Activated CD4-positive, alpha-beta T cell treated with anti-CD3 and anti-CD28 coated beads, Interleukin-10, Interleukin-2, amounts not matched to agents 100 ng/mL and 50 ng/mL, durations not matched to agents 16 hours and 8 hours (primary cell): ENCODE results near the gene FBXW7.

ENCODE experiments used
- DNase-seq: peaks from one replicate; pipeline ENCODE4 v3.0.0-alpha.2; 2020

The FBXW7 gene

DNA sequence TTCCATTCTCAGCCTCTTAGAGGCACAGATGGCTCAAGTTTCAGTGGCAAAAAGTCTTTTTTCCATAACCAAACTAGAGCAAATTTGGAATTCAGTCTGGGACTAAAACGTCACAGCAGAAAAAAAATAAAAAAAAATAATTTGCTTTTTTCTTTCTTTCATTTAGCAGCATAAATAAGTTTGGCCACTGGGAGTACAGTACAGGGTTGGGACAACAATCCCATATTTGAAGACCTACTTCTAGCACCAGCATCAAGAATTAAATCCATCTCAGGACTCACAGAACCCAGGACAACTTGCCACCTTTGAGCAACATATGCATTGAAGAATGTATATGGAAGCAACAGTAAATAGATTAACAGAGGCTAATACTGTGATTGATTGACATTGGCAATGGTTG lies 214.0 kb downstream of the FBXW7 start:
- no peak for DNase-seq

DNA sequence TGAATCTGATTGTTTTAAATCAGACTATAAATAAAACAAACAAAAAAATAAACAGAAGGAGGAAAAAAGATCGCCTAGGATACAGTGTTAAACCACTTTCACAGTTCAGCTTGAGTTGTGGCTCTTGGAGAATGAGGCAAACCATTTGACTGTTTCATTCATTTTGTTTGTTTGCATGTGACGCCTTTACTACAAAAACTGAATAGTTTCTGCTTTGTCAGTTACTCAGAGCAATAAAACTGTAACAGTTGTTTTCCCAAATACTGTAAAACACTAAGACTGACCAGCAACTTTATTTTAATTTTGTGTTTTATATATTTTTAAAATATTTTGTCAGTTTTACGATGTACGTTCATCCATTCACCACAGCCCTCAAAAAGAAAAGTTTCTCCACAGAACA lies 214.5 kb downstream of the FBXW7 start:
- DNase-seq: no peak

DNA sequence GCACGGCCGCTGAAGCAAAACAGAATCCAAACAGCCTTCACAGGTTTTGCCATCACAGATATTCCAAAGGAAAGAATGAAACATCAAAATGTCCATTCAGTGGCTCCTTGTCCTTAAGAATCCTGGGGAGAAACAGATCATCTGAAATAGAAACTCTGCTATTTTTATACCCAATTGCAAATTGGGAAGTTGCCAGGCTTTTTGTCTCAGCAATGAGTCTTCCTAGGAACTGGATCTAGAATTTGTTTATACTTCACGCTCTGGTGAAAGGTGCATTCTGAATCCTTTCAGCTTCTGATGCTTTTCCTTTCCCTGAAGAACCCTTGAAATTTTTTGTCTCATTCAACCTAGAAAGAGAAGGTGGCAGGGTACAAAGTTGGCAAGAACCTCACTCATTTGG lies 218.9 kb downstream of the FBXW7 start:
- no peak for DNase-seq

DNA sequence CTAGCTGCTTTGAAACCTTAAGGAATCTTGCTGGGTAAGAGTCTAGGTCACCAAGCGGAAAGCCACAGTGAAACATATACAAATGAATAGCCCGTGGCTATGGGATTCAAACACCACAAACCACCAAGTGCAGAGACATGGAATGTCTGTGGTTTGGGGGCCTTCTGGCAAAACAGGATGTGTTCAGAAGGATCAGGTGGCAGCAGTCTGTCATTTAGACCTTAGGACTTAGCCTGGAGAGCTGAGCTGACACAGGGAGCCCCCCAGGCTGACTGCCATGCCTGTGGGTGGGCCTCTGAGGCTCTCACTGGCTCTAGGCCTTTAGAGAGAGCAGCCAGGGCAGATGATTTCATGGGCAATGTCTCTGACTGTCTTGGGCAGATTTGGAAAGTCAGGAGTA lies 225.6 kb downstream of the FBXW7 start:
- no peak for DNase-seq

DNA sequence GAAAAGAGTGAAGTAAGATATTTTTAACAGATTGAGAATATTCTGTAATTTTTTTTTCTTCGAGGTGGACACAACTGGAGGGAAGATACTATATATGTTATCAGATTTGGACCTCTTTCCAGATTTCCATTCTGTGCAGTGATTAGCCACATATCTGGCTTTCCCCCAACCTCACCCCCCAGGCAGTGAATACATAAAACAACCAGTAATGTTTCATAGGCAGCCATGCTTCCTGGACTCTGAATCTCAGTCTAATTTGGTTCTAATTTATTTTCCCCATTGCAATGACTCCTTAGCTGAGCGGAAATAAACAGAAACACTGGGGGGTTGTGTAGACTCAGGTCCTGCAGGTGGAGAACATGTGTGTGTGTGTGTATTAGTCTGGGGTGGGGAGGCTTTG lies 226.5 kb downstream of the FBXW7 start:
- no peak for DNase-seq

DNA sequence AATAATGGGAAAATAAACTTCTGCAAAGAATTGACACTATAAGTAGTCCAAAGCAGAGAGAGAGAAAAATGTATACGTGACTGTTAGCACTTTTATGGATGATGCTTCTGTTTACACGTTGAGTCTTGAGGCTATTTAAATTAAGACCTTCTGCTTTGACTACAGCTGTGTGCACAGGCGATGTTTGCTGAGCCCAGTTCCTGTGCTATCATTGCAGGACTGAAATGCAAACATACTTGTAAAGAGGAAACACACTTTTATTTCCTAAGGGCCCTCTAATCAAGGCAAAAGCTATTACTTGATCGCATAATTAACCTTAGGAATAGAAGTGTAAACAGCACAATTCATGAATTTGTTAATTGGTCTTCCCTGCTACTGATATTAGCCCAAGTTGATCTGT lies 226.9 kb downstream of the FBXW7 start:
- no peak for DNase-seq

DNA sequence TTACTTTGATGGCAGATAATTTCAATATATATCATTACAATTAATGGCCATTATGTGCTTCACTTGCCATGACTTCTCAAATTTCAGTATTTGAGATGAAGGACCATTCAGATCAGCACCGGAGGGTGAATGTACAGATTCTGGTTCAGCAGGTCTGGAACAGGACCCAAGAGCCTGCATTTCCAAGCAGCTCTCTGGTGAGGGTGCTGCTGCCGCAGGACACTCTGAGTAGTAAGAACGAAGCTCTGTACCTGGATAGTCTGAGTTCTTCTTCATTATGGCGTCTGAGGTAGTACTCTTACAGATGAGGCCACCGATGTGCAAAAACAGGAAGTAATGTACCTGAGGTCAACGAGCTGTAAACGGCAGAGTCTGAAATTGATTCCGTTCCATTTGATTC lies 228.2 kb downstream of the FBXW7 start:
- DNase-seq: no peak

DNA sequence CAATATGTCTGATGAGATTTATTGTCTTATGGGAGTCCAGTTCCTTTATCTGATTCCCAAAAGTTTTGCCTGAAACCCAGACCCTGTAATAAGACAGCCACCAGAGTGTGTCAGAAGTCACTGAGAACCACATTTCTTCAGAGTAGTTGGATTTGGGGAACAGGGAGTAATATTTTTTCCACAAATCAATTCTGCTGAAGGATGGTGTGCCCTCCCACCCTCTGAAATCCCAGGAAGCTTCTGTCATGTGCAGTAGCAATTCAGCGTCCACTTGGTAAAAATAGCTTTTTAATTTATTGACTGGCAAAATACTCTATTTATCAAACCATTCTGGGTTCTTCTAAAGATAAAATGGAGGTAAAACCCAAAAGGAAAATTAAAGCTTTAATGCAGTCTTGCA lies 229.4 kb downstream of the FBXW7 start:
- no peak for DNase-seq

DNA sequence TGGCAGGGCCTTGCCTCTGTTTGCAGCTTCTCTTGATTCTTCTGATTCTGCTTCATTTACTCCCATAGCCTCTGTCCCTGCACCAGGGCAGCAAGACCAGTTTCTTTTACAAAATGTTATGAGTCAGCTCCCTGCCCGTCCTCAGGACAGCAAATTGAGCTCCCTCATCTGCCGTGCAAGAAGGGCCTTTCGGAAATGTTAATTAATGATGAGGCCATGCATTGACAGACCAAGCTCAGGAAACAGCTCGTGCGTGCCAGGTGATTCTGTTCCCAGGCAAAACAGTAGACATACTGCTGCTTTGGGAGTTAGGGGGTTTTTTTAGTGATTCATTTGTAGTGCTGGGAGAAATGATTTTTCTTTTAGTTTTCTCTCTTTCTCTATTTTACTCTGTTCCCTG lies 231.7 kb downstream of the FBXW7 start:
- DNase-seq: no peak

DNA sequence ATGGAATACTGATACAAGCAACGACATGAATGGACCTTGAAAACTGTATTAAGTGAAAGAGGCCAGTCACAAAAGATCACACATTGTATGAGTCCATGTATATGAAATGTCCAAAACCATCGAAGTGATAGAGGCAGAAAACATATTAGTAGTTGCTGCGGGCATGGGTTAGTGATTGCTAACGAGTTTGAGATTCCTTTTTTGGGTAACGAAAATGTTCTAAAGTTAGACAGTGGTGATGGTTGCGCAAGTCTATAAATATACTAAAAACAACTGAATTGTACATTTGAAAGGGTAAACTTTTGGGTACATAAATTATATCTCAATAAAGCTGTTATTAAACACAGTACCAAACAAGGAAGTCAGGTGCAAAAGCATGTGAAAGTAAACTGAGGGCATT lies 234.5 kb downstream of the FBXW7 start:
- DNase-seq: no peak

DNA sequence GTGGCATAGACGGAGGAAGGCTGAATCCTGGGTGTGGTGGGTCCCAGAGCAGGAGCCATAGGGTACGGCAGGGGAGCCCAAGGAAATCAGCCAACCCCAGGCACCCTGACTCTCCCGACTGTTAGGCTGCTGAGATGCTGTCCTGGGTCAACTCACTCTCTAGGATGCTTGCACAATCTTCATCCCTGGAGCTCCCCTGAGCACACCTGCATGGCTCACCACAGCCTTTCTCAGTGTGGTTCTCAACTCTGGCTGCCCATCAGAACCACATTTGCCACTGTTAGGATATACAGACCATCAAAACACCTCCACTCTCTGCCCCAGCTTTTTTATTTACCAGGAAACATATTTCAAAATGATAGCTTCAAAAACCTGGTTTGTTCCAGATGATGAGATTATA lies 236.3 kb downstream of the FBXW7 start:
- no peak for DNase-seq

DNA sequence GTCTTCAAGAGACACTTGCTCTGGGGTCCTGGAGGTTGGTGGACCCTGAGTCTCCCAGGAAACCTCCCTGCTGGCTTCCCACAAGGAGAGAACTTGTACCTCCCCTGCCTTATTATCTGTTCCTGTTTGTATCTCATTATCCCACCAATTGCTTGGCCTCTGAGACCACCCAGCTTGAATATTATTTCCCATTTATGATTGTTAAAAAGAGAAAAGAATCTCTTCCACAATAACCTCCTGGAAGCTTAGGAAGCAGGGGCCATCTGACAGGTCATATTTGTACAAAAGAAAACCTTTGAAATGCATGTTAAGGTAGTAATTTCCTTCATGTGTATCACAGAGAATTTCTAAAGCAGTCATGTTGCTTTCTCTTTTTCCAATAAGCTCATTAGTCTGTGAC lies 239.5 kb downstream of the FBXW7 start:
- DNase-seq: no peak

DNA sequence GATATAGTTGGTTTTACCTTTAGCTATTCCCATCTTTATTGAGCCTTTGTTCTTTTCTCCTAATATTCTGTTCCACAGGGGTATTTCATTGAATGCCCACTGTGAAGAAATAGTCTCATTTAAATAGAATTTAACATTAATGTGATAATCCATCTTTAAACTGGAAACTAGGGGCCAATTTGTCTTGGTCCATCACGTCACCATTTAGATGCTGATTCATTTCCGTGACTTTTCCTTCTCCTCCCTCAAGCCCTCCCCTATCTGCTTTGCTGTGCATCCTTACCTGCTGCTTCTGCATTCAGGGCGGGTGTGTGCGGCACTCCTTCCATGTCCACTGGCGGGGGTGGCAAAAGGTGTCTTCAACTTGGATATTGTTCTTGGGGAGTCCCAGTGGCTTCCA lies 241.1 kb downstream of the FBXW7 start:
- no peak for DNase-seq

DNA sequence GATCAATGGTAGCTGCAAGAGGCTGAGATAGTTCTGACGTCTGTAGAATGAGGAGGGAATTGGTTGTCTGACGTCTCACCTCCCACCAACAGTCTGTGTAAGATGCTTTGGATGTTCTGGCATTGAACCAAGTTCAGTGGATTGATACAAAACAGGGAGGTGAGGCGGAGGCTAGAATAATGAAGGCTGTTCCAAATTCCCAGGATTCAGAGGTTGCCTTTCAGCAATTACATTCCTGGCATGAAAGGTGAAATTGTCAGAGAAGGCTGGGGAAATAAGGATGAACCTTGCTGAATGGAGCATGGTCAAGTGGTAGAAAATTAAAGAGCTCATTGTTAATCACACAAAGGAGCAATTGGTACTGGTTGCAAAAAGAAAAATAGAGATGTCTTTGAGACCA lies 241.6 kb downstream of the FBXW7 start:
- DNase-seq: no peak

DNA sequence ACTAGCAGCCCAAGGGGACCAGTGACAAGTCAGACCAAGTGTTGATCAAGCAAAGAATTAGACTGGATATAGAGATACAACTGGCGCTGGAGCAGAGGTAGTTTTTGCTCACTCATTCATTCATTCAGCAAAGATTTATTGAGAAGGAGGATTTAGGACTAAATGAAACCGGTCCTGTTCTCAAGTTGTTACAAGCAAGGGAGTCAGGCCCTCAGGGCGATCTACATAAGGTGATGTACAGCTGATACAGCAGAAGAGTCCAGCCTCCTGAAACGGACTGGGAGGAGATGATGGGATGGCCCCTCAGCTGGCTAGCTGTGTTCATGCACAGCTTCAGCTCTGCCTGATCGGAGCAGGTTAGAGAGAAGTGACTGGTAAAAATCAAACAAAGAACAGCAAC lies 242.4 kb downstream of the FBXW7 start:
- DNase-seq: no peak

DNA sequence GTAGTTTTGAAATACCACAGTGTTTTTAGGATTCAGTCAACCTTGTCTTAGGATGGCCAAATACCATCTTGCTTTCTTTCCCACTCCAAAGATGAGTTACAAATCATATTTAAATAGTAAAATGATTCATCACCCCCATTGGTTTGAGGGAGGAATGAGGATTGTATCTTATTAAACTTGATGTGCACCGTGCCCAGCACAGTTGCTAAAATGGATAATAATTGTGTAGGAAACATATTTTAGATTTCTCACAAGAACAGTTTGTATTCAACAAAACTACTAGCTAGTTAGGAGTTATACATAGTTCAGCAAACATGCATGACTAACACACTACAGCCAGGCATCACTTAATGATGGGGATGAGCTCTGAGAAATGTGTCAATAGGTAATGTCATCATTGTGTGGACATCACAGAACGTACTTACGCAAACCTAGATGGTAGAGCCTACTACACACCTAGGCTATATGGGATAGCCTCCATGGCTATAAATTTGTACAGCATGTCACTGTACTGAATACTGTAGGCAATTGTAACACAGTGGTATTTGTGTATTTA lies 245.4 kb downstream of the FBXW7 start:
- DNase-seq: no peak

DNA sequence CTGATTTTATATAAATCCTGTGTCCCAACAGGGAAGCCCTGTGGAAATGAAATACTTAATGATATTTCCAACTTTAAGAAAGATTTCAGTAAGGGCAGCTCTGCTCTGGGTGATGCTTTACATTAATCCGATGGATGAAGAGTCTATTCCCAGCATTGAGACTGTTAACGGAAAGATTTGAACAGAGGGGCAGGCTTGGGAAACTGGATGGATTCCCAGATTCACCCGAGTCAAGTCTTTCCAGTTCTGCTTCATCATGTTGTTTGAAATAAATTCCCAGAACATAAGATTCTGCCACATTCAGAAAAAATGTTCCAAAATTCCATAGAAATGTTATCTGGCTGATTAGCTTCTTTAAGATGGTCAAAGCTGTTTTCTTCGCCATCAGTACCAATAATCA lies 246.0 kb downstream of the FBXW7 start:
- no peak for DNase-seq

DNA sequence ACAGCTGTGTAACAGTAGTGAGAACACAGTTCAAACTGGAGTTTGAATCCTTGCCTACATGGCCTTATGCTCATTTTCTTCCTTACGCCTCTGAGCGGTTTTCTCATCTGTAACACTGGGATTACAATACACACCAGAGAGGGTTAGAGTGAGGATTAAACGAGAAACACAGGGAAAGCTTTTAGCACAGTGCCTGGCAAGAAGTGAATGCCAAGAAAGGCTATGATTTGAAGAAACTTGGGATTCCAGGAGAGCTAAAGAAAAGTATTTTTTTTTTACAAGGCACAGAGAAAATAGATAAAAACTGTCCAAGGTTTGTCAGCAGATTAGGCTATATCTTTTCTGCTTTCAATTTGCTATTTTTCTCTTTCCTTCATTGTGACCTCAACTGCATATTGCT lies 246.4 kb downstream of the FBXW7 start:
- DNase-seq: no peak

DNA sequence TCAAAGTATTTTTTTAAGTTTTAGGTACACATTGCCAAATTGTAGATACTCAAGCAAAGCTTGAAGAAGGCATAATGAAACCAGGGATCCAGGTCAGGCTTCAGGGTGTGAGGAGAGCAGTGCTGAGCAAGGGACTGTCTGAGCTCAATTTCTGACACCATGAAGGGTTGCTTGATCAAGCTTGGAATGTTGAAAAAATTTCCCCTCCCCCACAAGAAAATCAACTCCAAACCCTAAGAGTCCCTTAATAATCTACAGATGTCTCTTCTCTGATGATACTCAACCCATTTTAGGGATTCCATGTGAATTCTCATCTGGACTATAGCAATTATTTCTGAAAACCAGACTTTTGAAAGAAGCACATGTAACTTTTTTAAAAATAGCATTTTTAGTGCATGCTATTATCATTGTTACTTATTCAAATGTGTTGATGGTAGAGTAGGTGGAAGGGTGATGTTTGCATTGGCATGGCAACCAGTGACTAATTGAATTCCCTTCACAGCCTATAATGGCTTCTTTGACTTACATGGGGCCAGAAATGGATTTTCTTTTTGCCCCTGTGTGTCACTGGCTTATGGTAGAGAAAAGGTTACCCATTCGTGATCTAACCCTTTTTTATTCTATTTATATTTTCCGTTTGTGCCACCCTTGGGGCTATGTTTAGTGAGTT lies 252.0 kb downstream of the FBXW7 start:
- no peak for DNase-seq

DNA sequence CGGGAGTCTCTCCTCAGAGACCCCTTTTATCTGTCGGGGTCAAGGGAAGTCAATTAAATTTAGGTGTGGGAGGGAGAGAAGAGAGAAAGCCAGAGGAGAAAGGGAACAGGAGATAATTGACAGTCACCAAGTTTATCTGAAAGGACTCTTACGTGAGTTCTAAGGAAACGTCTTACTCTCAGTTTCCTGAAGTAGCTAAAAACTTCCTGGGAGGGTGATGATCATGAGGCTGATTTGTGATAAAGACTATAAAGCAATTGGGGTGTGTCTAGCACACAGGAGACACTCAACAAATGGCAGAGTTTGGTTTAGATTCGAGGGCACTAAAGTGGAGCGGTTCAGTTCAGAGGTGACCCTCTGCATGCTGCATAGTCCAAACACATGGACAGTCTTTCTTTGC lies 254.1 kb downstream of the FBXW7 start:
- DNase-seq: no peak

DNA sequence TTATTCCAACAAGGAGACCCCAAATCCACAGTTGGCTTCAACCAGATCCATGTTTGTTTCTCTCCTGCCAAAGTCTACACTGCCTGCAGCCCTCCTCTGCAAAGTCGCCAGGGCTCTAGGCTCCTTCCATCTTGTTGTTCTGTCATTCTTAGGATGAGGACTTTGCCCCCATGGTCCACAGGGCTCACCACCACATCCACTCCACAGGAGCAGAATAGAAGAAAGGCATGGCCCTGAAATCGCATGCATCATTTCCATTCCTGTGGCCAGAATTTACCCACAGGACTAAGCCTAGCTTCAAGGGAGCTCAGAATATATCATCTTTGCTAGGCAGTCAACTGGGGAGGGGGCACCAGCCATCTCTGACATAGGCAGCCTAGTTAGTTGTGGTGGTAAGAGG lies 254.7 kb downstream of the FBXW7 start:
- DNase-seq: no peak

DNA sequence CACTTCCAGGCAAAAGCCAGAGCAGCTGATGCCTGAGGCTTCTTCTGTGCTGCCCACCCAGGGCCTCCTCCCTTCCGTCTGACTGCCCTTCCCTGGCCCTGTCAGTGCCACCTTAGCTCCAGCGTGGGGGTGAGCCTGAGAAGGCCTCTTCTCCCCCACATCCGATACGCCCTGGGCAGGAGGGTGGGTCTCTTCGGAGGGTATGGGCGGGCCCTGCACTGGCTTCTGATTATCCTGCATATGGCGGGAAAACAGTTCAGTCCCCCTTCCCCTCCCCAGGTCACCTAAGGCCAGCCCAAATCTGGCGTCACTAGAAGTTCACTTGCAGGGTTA lies 256.7 kb downstream of the FBXW7 start:
- no peak for DNase-seq

DNA sequence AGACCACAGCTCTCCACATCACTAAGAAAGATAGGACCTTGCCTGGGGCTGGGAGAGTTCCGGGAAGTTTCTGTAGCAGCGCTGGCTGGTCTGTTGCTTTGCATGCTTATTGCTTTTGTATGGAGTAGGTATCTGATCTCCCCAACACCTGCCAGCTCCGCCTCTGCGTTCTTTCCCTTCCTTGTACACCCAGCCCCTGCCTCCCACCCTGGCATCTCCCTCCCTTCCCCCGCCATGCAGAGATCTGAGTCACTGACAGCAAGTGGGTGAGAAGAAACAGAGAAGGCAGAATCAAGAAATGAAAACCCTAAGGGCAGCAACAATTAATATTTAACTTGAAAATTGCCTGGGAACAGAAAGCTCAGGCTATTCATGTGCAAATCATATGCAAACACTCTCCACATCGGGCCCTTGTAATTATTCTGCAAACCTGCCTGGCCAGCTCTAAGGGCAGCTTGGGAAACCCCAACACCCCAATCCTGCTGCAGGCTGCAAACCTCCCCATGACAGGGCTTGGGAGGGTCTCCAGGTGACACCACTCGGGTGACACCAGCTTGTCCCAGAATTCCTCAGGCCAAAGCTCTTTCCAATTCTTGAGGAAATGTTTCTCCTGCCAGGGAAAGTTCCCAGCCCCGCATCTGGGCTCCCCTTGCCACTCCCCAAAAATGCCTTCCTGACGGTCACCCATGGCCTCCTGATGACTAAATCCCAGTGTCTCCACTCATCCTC lies 257.2 kb downstream of the FBXW7 start:
- DNase-seq: no peak

DNA sequence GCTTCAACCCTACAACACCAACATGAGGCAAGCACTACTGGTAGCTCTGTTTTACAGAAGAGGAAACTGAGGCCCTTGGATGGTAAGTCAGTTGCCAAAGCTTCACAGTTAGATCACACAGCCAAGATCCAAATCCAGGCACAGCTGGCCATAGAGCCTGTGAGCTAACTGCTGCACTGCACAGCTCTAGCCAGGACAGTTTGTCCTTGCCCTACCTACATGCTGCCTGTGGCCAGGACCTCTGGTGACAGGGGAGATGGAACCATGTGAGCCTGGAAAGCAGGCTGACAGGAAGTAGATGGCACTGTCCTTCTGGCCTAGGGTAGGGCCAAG lies 257.8 kb downstream of the FBXW7 start:
- DNase-seq: no peak

DNA sequence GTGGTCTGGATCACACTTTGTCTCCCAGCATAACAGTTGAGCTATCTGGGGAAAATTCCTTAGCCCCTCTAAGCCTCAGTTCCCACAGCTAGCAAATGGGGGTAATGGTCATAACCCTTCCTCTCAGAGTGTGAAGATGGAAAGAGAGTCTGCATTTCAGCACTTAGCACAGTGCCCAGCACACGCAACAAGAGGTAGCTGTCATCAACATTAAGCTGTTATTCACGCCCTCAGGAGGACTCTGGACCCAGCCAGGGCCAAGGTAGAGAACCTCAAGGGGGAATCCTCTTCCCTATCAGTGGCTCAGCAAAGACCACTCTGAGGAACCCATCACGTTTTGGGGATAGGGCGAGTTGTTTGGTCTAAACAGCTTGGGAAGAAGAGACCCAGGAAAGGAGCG lies 258.6 kb downstream of the FBXW7 start:
- DNase-seq: no peak
